Brain pericyte (primary cell): ENCODE results near the gene CDK17.
"Not testable (repeated sequence)": the region's sequence is repeated elsewhere in the genome, so short reads cannot be mapped to it uniquely, and the experiment has no call there.

ENCODE experiments used
- DNase-seq: peaks from one replicate; pipeline ENCODE4 v3.0.0-alpha.2; 2012; ENCODE audit warnings: low read depth, low spot score

Gene CDK17

DNA sequence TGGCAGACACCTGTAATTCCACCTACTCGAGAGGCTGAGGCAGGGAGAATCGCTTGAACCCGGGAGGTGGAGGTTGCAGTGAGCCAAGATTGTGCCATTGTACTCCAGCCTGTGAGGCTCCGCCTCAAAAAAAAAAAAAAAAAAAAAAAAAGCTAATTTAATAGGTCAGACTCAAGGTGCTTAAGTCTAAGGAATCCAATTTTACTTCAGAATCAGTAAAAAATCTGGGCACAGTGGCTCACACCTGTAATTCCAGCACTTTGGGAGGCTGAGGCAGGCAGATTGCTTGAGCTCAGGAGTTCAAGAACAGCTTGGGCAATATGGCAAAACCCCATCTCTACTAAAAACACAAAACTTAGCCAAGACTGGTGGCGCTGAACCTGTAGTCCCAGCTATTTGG lies 7.0 kb downstream of the CDK17 start:
- not testable (repeated sequence) for DNase-seq

DNA sequence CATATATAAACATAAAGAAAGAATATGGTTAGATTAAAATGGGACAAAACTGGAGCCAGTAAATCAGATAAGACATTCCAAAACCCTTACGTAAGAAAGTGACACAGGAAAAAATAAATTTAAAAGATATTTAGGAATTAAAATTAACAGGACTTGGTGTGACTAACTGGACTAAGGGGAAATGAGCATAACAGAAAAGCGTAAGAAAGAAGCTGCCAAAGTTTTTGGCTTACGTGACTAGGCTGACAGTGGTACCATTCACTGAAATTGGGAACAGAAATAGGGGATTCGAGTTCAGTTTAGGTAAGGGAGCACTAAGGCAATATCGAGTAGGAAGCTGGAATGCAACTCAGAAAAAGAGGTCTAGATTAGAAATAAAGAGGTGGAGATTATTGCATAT lies 7.8 kb downstream of the CDK17 start:
- no peak for DNase-seq

DNA sequence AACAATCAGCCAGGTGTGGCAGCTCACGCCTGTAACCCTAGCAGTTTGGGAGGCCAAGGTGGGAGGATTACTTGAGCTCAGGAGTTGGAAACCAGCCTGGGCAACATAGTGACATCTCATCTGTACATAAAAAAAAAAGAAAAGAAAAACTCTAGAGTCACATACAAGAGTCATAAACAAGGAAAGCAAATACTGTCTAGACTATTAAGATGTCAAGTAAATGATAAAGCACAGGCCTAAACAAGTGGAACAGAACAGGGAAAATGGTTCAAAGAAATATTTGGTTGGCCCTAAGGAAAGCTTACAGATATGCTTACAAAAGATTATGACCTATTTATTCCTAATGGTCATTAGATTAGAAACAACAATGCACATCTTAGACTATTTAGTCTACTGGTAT lies 12.3 kb downstream of the CDK17 start:
- DNase-seq = no peak

DNA sequence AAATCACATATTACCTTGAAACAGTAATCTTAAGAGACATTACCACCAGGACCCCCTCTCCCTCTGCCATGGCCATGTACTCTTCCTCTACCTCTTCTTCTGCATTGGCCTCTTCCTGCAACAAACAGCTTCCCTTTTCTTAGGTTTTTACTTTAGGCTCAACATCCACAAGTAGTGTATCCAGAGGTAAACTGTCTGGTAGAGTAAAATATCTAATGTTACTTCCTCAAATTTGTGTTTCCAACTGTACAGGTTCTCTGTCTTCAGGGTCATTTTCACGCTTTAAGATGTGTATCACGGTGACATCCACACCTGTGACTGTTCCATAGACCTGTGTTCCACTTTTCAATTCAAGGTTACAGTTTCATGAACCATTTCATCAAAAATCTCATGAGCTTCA lies 13.4 kb downstream of the CDK17 start:
- no peak for DNase-seq

DNA sequence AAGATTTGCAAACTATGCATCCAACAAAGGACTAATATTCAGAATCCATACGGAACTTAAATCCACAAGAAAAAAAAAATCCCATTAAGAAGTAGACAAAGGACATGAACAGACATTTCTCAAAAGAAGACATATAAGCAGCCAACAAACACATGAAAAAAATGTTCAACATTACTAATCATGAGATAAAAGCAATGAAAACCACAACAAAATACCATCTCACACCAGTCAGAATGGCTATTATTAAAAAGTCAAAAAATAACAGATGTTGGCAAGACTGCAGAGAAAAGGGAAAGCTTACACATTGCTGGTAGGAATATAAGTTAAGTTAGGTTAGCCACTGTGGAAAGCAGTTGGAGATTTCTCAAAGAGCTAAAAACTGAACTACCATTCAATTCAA lies 16.2 kb downstream of the CDK17 start:
- no peak for DNase-seq

DNA sequence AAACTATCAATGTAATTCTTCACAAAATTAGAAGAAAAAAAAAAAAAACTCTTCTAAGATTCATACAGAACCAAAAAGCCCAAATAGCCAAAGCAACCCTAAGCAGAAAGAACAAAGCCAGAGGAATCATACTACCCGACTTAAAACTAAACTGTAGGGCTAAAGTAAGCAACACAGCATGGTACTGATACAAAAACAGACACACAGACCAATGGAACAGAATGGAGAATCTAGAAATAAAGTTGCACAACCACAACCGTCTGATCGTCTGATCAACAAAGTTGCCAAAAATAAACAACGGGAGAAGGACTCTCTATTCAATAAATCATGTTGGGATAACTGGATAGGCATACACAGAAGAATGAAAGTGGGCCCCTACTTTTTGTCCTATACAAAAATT lies 16.9 kb downstream of the CDK17 start:
- DNase-seq = no peak

DNA sequence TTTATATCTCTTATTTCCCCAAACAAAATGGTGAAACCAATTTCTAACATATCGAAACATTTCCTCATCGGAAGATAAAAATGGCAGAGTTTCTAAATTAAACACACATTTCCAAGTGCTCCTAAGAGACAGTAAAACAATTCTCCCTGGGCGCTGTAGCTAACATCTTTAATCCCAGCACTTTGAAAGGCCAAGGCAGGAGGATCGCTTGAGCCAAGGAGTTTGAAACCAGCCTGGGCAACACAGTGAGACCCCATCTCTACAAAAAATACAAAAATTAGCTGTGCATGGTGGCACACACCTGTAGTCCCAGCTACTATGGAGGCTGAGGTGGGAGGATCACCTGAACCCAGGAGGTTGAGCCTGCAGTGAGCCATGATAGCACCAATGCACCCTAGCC lies 20.5 kb downstream of the CDK17 start:
- DNase-seq = not testable (repeated sequence)

DNA sequence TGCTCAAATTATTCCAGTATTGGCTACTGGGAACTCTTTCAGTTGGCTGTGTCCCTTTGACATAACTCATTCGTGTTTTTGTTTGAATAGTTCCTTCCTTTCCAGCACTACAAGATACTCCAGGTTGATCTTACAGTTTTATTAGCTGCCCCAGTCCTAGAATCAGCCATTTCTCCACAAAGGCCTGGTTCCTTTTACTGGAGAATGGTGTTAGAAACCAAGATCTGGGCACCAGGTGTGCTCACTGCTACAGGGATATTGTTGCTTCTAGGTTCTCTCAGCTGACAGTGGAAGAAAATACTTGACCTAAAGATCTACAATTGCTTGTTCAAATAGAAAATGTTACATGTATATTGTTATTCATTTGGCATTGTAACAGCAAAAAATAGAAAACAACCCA lies 21.9 kb downstream of the CDK17 start:
- no peak for DNase-seq

DNA sequence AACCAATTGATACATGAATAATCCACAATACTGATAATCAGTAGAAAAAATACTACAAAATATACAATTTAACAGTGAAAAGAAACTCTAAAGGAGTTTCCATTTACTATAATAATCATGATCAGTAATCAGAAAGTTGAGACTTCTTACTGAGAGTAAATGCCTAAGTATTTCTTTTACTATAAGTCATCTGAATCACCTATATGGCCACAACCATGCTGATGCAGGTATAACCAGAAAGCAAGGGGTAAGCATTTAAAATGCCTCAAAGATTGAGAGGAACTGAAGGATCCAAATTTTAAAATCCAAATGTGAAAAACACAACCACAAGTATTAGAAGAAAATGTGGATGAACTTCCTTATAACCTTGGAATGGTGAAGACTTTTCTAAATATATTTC lies 23.4 kb downstream of the CDK17 start:
- DNase-seq = no peak

DNA sequence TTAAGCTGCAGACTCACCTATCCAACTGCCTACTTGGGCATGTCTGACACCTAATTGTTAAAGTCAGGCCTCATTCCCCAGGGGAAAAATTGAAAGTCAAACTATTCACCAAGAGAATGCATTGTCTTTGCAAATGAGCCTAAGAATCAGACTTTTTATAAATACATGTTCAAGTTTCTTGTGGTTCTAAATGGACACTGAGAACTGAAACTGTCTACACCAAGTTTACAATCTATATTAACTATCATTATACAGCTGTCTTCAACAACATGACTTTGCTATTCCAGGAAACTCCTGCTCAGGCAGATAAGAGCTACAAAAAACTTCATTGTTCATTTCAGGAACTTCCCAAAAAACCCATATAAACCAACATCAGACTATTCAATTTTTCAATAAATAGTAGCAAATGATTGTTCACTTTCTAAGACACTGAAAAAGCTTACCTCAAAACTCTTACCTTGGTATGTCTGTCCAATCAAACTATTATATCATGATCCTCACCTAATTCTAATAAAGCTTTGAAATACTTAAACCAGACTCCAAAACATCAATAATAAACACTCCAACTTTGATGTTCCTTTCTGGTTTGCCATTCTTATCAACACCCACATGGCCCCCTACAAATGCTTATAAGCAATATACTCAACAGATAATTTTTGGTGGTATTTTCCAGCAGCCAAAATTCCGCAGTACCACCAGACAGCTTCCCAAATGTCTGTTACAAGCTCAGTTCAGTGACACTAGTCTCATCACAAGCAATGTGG lies 24.2 kb downstream of the CDK17 start:
- DNase-seq = no peak

DNA sequence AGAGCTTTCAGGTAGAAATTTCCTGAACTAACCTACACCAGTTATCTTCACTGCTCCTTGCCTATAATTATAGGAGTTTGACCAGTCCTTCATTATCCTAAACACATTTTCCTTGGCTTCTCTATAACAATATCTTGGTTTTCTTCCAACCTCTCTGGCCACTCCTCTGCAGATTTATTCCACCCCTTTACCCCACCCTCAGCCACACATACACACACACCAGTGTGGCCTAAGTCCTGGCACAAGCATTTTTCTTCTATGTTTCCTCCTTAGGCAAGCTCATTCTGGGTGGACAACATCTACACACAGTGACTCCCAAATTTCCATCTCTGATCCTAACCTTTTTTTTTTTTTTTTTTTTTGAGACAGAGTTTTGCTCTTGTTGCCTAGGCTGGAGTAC lies 25.1 kb downstream of the CDK17 start:
- no peak for DNase-seq

DNA sequence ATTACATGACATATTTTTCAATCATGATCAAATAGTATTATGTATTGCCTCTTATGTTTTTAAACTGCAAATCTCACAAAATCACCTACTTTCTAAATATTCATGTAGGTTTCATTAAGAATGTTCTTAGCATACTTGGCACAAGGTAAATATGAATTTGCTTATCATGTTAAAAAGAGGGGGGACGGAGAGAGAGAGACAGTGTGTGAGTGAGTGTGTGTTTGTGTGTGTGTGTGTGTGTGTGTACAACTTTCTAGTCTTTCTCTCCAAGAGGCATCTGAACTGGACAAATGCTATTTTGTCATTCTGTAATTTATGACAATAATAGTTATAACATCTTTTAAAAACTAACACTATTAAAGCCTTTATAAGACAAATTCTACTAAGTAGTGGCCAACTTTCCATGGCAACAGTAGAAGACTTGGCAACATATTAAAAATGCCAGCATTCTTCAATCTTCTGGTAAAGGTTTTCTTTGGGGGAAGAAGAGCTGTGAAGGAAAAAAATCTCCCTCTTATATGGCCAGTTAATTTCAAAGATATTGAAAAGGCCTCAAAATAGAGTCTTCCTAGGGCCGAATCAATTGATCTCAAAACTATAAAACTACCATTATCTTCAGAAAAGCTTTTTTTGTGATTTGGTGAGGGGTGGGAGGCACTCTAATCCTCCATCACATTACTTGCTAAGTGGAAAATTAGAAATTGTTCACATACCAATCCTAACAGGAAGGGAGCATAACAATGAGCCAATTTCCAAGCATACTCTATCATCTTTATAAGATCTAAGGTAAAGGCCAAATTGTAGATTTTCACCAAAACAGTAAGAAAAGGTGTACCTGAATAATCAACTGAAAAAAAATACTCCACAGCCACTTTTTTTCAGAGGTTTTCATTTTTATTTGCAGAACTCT lies 28.2 kb downstream of the CDK17 start:
- DNase-seq = no peak

DNA sequence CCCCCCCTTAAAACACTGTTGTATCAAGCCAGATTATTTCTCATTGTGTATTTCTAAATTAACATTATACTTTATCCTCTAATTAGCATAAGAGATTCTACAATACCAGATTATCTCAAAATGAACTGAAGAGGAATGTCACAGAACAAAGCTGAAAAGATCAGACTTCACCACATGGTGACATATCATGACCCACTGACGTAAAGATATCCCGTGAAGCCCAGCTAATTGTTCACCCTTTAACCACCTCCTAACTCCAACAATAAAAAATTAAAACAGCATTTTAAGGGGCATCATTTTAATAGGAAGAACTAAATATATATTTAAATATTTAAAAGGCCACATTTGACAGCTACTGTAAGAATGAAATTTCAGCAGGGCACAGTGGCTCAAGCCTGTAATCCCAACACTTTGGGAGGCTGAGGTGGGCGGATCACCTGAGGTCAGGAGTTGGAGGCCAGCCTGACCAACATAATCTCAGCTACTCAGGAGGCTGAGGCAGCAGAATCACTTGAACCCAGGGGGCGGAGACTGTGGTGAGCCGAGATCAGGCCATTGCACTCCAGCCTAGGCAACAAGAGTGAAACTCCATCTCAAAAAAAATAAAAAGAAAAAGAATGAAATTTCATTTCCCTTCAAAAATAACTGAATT lies 29.0 kb downstream of the CDK17 start:
- DNase-seq = no peak

DNA sequence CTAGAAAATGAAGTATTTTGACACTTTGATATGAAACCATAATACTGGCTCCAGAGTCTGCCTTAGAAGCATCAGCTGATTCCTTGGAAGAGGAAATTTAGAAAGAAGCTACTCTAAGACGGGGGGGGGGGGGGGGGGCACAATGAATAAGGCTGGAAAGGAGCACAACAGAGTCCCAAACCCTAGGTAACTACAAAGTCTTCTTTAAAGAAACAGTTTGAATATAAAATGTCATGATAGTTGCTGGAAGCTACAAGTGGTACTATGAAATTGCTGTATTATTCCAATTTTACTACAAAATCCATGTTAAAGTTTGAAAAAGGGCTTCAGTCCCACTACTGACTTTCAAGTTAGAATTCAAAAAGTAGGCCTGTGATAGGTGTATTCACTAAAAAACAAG lies 31.6 kb downstream of the CDK17 start:
- no peak for DNase-seq

DNA sequence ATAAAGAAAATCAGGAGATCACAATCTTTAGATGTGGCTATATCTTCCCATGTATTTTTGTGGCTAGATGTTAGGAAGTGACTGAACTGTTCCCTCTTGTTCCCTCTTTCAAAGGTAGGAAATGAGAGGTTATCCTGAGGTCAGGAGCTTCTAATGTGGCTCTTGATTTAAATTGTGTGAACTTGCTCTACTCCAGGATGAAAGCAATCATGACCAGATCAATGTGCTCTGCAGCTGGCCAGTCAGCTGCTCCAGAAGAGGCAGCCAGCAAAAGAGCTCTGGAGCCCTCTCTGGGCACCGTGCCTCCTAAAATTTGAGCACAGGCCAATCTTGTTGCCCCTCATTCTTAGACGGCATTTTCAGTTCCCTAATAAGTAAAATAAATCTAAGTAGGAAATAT lies 32.0 kb downstream of the CDK17 start:
- no peak for DNase-seq

DNA sequence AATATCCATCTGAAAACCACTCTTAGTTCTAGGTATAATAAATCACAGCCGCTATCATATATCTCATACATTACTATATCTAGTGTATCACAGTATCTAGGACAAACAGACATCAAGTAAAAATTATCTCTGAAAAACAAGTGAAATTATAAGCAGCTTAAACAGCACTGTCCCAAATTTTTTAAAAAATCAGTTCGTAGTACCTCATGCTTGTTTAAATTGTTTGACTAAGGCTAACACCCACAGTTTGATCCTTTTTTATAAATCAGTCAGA lies 33.9 kb downstream of the CDK17 start:
- no peak for DNase-seq

DNA sequence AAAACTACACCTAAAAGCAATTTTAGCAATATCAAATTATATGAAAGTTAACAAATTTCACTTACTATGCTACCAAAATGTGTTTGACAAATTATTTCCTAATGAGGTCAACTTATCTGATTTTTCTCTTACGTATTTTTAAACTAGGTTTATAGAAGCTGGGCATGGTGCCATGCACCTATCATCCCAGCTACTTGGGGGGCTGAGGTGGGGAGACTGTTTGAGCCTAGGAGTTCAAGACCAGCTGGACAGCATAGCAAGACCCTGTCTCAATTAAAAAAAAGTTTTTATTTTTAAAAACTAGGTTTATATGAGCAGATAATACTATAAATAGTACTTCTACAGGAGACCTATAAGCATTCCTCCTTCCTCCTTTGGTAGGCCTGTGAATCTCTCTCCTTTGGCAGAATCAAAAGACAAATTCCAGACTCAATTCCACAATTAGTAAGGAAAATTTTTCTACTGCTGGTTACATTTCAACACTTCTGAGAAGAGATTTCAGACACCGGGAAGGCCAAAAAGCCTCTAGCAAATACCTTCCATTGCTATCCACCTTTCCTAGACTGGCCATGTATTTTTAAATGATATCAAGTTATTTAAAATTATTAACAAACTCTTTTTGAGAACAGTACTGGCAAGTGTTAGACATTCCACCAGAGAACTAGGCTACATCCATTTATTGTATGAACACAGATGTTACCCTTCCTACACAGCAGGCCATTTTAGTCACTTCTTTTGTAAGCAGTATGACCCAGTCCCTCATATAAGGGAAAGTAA lies 34.4 kb downstream of the CDK17 start:
- DNase-seq = no peak

DNA sequence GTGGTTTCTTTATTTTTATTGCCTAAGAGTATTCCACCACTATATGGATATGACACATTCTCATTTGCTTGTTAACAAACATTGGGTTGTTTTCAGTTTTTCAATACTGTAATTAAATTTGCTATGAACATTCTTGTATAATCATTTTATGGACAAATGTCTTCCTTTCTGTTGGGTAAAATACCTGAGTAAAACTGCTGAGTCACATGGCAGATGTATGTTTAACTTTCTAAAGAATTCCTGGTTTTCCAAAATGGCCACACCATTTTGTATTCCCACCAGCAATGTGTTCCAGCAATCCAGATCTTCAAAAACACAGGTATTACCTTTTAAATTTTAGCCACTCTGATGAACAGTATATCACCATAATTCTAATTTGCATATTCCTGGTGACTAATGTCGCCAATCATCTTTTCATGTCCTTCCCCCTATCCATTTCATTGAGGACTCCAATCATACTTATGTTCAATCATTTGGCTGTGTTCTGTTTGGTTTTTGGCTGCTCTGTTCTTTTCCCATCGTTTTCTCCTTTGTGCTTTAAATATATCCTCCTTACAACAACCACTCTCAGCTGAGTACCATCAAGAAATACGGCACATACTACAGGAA lies 36.0 kb downstream of the CDK17 start:
- no peak for DNase-seq

DNA sequence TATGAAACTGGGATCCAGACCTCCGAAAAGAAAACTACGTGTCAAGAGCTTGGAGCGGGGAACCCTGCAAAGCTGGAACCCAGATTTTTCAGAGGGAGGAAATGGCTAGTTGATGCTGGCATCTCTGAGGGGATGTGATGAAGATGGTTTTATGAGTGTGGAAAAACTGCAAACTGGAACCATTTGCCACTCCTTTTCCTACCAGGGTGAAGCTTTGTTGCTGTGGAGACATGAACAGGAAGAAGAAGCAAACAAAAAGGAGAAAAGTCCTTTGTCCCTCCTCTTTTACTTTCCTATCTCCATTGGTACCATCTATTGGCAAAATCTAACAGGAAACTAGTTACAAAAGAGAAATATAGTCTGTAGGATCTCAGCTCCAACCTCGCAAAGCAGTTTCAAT lies 39.2 kb downstream of the CDK17 start:
- no peak for DNase-seq

DNA sequence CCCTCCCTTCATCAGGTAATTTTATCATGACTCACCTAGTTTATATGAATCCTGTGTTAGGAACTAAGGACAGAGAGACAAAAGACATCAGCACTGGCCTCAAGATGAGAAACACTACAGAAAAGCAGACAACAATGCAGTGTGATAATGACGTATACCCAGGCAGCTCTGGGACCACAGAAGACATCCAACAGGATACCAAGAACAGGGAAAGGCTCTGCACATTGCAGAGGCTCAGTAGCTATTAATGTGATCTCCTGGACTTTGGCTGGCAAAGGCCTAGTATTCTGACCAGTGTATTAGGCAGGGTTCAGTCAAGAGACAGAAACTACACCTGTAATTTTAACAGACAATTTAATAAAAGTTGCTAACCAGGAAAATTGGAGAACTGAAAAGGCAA lies 39.7 kb downstream of the CDK17 start:
- no peak for DNase-seq

DNA sequence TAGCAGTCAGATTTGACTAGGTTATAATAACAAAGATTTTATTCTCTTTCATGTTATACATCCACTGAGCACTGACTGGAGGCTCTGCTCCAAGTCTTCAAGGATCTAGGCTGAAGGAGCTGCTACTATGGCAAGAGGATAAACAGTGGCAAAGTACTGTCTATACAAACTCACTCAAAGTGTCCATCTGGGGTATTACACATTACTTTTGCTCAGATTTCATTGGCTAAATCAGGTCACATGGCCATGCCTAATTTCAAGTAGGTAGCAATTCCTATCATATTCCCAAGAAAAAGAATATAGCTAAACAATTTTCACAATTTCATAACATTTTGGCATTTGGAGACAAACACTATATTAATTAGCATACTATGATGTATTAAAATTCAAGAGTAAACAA lies 40.9 kb downstream of the CDK17 start:
- no peak for DNase-seq

DNA sequence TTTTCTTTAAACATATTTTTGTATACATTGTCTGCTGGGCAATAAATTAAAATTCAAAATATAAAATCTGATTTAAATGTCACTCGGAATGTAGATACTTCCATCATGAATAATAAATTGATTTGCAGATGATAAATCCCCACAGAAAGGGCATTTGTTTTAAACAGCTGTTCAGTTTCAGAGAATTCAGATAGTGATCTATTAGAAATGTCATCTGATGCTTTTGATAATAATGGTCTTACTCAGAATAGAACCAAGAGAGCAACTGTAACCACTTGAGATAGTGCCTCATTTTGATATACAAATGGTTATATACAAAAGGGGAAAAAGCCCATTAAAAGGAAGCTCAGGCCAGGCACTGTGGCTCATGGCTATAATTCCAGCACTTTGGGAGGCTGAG lies 43.4 kb downstream of the CDK17 start:
- DNase-seq = no peak
